Measurements from ENCODE around the gene IHH.

The IHH gene

GRCh38 chr2:219042157-219042556, 18.6 kb downstream of the IHH start:
- CTCF ChIA-PET: interaction anchor here (0.6 to 3.3 kb wide), 4 partner anchors 12 to 78 kb away, joined by 3 to 19 read pairs (median 4); no protein-coding TSS in a partner anchor
- DNase-seq (ENCODE audit: extremely low spot score): no peak
- no peak for TF ChIP-seq ELF4 (IDR thresholded peaks at IDR 0.05)
- no peak for TF ChIP-seq FOXK2 (IDR thresholded peaks at IDR 0.05)
- no peak for TF ChIP-seq CTBP1 (IDR thresholded peaks at IDR 0.05; ENCODE audit: borderline replicate concordance)
- no peak for TF ChIP-seq ZNF384 (IDR thresholded peaks at IDR 0.05)
- TF ChIP-seq FOXA1 (IDR thresholded peaks at IDR 0.05): no peak
- no peak for TF ChIP-seq HDGF (IDR thresholded peaks at IDR 0.05; ENCODE audit: borderline replicate concordance)
- TF ChIP-seq FOXM1 (IDR thresholded peaks at IDR 0.05; ENCODE audit: borderline replicate concordance): no peak
- TF ChIP-seq SUZ12 (IDR thresholded peaks at IDR 0.05): no peak
- no peak for TF ChIP-seq TARDBP (IDR thresholded peaks at IDR 0.05)
- no peak for TF ChIP-seq L3MBTL2 (conservative IDR thresholded peaks at IDR 0.05)
- no peak for TF ChIP-seq BHLHE40 (IDR thresholded peaks at IDR 0.05; ENCODE audit: borderline replicate concordance)
- no peak for TF ChIP-seq LEF1 (IDR thresholded peaks at IDR 0.05; ENCODE audit: borderline replicate concordance)
- POLR2A ChIA-PET: interaction anchor here (0.7 kb wide), 1 partner anchor 134 kb away, joined by 3 read pairs; the partner anchor contains the start of gene CNPPD1

- POLR2A ChIA-PET: no interaction called here
- TF ChIP-seq LEF1 (IDR thresholded peaks at IDR 0.05; ENCODE audit: borderline replicate concordance) (no peak), FOXK2 (IDR thresholded peaks at IDR 0.05) (no peak), SUZ12 (IDR thresholded peaks at IDR 0.05) (no peak), BHLHE40 (IDR thresholded peaks at IDR 0.05; ENCODE audit: borderline replicate concordance) (no peak), ARNT (IDR thresholded peaks at IDR 0.05) (no peak), FOXM1 (IDR thresholded peaks at IDR 0.05; ENCODE audit: borderline replicate concordance) (no peak), L3MBTL2 (conservative IDR thresholded peaks at IDR 0.05) (no peak), NFRKB (IDR thresholded peaks at IDR 0.05) (no peak), TARDBP (IDR thresholded peaks at IDR 0.05) (no peak), HDGF (IDR thresholded peaks at IDR 0.05; ENCODE audit: borderline replicate concordance) (no peak), PKNOX1 (IDR thresholded peaks at IDR 0.05) (no peak), CTBP1 (IDR thresholded peaks at IDR 0.05; ENCODE audit: borderline replicate concordance) (no peak), ELF4 (IDR thresholded peaks at IDR 0.05) (no peak), FOXA1 (IDR thresholded peaks at IDR 0.05) (no peak), SP1 (IDR thresholded peaks at IDR 0.05) (no peak), ZNF384 (IDR thresholded peaks at IDR 0.05) (no peak)
- CTCF ChIA-PET: interaction anchor here (0.7 to 3.3 kb wide), 3 partner anchors 11 to 61 kb away, joined by 3 to 19 read pairs (median 4); no protein-coding TSS in a partner anchor
- DNase-seq (ENCODE audit: extremely low spot score): no peak
Measured at GRCh38 chr2:219041252-219041651, 19.5 kb downstream of the IHH start, which contains the start of gene CFAP65. TSS of gene CFAP65 (minus strand) at chr2:219041516. CDS start at chr2:219039048, 2,468 bp downstream.

GRCh38 chr2:219038600-219038999, 22.1 kb downstream of the IHH start:
- ChIA-PET POLR2A (no interaction called here), CTCF (interaction anchor here (1.9 kb wide), 1 partner anchor 9 kb away, joined by 10 read pairs; no protein-coding TSS in a partner anchor)
- TF ChIP-seq SUZ12 (IDR thresholded peaks at IDR 0.05) (no peak), ARNT (IDR thresholded peaks at IDR 0.05) (no peak), FOXM1 (IDR thresholded peaks at IDR 0.05; ENCODE audit: borderline replicate concordance) (no peak), TARDBP (IDR thresholded peaks at IDR 0.05) (no peak), ZNF384 (IDR thresholded peaks at IDR 0.05) (no peak), NFRKB (IDR thresholded peaks at IDR 0.05) (no peak), SP1 (IDR thresholded peaks at IDR 0.05) (no peak), FOXK2 (IDR thresholded peaks at IDR 0.05) (no peak), CTBP1 (IDR thresholded peaks at IDR 0.05; ENCODE audit: borderline replicate concordance) (no peak), FOXA1 (IDR thresholded peaks at IDR 0.05) (no peak), HDGF (IDR thresholded peaks at IDR 0.05; ENCODE audit: borderline replicate concordance) (no peak)
- DNase-seq (ENCODE audit: extremely low spot score): no peak

- ChIA-PET CTCF (interaction anchor here (1.4 to 1.9 kb wide), 2 partner anchors 8 to 27 kb away, joined by 4 to 10 read pairs; no protein-coding TSS in a partner anchor), POLR2A (no interaction called here)
- DNase-seq (ENCODE audit: extremely low spot score): no peak
- TF ChIP-seq L3MBTL2 (conservative IDR thresholded peaks at IDR 0.05) (no peak), HDGF (IDR thresholded peaks at IDR 0.05; ENCODE audit: borderline replicate concordance) (no peak), SUZ12 (IDR thresholded peaks at IDR 0.05) (no peak), TARDBP (IDR thresholded peaks at IDR 0.05) (no peak), LEF1 (IDR thresholded peaks at IDR 0.05; ENCODE audit: borderline replicate concordance) (no peak), FOXM1 (IDR thresholded peaks at IDR 0.05; ENCODE audit: borderline replicate concordance) (no peak), ZNF384 (IDR thresholded peaks at IDR 0.05) (no peak), NFRKB (IDR thresholded peaks at IDR 0.05) (no peak), FOXK2 (IDR thresholded peaks at IDR 0.05) (no peak), BHLHE40 (IDR thresholded peaks at IDR 0.05; ENCODE audit: borderline replicate concordance) (no peak), CTBP1 (IDR thresholded peaks at IDR 0.05; ENCODE audit: borderline replicate concordance) (no peak), ELF4 (IDR thresholded peaks at IDR 0.05) (no peak), SP1 (IDR thresholded peaks at IDR 0.05) (no peak), ARNT (IDR thresholded peaks at IDR 0.05) (no peak), PKNOX1 (IDR thresholded peaks at IDR 0.05) (no peak), FOXA1 (IDR thresholded peaks at IDR 0.05) (no peak)
Measured at GRCh38 chr2:219037783-219038499, 22.8 kb downstream of the IHH start.

GRCh38 chr2:219035942-219036341, 24.8 kb downstream of the IHH start:
- CTCF ChIA-PET: no interaction called here
- POLR2A ChIA-PET: no interaction called here
- DNase-seq (ENCODE audit: extremely low spot score): no peak
- TF ChIP-seq TARDBP (IDR thresholded peaks at IDR 0.05): no peak
- no peak for TF ChIP-seq L3MBTL2 (conservative IDR thresholded peaks at IDR 0.05)
- TF ChIP-seq ZNF384 (IDR thresholded peaks at IDR 0.05): no peak
- TF ChIP-seq FOXA1 (IDR thresholded peaks at IDR 0.05): no peak
- no peak for TF ChIP-seq FOXM1 (IDR thresholded peaks at IDR 0.05; ENCODE audit: borderline replicate concordance)
- TF ChIP-seq FOXK2 (IDR thresholded peaks at IDR 0.05): no peak
- TF ChIP-seq SP1 (IDR thresholded peaks at IDR 0.05): no peak
- TF ChIP-seq ARNT (IDR thresholded peaks at IDR 0.05): no peak
- no peak for TF ChIP-seq HDGF (IDR thresholded peaks at IDR 0.05; ENCODE audit: borderline replicate concordance)
- TF ChIP-seq BHLHE40 (IDR thresholded peaks at IDR 0.05; ENCODE audit: borderline replicate concordance): no peak
- TF ChIP-seq SUZ12 (IDR thresholded peaks at IDR 0.05): no peak
- no peak for TF ChIP-seq CTBP1 (IDR thresholded peaks at IDR 0.05; ENCODE audit: borderline replicate concordance)
- TF ChIP-seq PKNOX1 (IDR thresholded peaks at IDR 0.05): no peak

Measured in HEK293T (cell line).